ENCODE data around the gene MNS1.

GRCh38 chr15:56464893-56465520 lies at the start of gene MNS1:
- TF ChIP-seq CTCF (optimal IDR thresholded peaks at IDR 0.05 in 1 of 3, IDR thresholded peaks at IDR 0.05 in 1 of 3, conservative IDR thresholded peaks at IDR 0.05 in 1 of 3; ENCODE audit: extremely low read depth in 1 of 3, insufficient read depth in 2 of 3, low read length in 3 of 3) (no peak), EZH2 (IDR thresholded peaks at IDR 0.05; ENCODE audit: low read length) (no peak)
